PC-3 (cell line): Measurements from ENCODE around the gene GPRC5B. TPM values are rescaled to one million over a fixed set of nuclear protein-coding genes. Genes with fewer than 3 reads are reported as not detected.

Source experiments
- ATAC-seq: fragments of 200-7000 bp; cut with Tn5 transposase; 2 replicates; pipeline ENCODE4 v1.9.1; 2020; ENCODE audit warnings: mild to moderate bottlenecking, moderate library complexity
- BruUV-seq: library from RNA; stranded (reverse); fragments of 400-500 nt; replicated peaks from 2 replicates; lab custom pipeline; 2021; lab: Mats Ljungman, UMichigan
- CTCF ChIA-PET: fragments of 300-600 bp; sonication (Branson Sonifier 250); formaldehyde crosslinking; loops from one replicate; lab custom pipeline; 2022; ENCODE audit warnings: antibody characterized with exemption; lab: Charles Lee
- POLR2A ChIA-PET: fragments of 300-600 bp; sonication (Branson Sonifier 250); formaldehyde crosslinking; loops from one replicate; lab custom pipeline; 2022; ENCODE audit warnings: antibody characterized with exemption; ENCODE audit not compliant: unreplicated experiment; lab: Charles Lee
- DNase-seq: peaks from one replicate; pipeline ENCODE4 v3.0.0-alpha.2; 2015
- H2AFZ ChIP-seq: fragments of 300-600 bp; sonication (generic); 2 replicates; pipeline ENCODE4 v1.6.0; 2016; ENCODE audit warnings: antibody characterized with exemption, low read length
- H3F3A ChIP-seq: fragments of 300-600 bp; sonication (generic); one replicate; pipeline ENCODE4 v1.6.0; 2017; ENCODE audit warnings: antibody characterized with exemption, low read length, control low read depth, mild to moderate bottlenecking; ENCODE audit not compliant: unreplicated experiment
- H3K27ac ChIP-seq: fragments of 300-600 bp; sonication (generic); 2 replicates; pipeline ENCODE4 v1.5.1; 2016; ENCODE audit warnings: mild to moderate bottlenecking, low read length
- H3K27me3 ChIP-seq: fragments of 300-600 bp; sonication (generic); 2 replicates; pipeline ENCODE4 v1.6.1; 2016; ENCODE audit warnings: low read length, mixed read lengths
- H3K36me3 ChIP-seq: fragments of 300-600 bp; sonication (generic); 2 replicates; pipeline ENCODE4 v1.6.1; 2016; ENCODE audit warnings: low read depth, mixed run types, low read length, mixed read lengths
- H3K4me1 ChIP-seq: fragments of 300-600 bp; sonication (generic); 2 replicates; pipeline ENCODE4 v1.5.1; 2016; ENCODE audit warnings: low read length; ENCODE audit not compliant: insufficient read depth
- H3K4me2 ChIP-seq: fragments of 300-600 bp; sonication (generic); 2 replicates; pipeline ENCODE4 v1.6.0; 2016; ENCODE audit warnings: low read length
- H3K4me3 ChIP-seq: fragments of 300-600 bp; sonication (generic); 2 replicates; pipeline ENCODE4 v1.5.1; 2016; ENCODE audit warnings: mild to moderate bottlenecking, low read length, mixed read lengths
- H3K79me2 ChIP-seq: fragments of 300-600 bp; sonication (generic); 2 replicates; pipeline ENCODE4 v1.6.1; 2017; ENCODE audit warnings: low read length, mixed read lengths
- H3K9ac ChIP-seq: fragments of 300-600 bp; sonication (generic); 2 replicates; pipeline ENCODE4 v1.6.0; 2016; ENCODE audit warnings: mild to moderate bottlenecking, low read length
- H3K9me2 ChIP-seq: fragments of 300-600 bp; sonication (generic); replicated peaks from 2 replicates; pipeline ENCODE4 v1.6.1; 2016; ENCODE audit warnings: mixed run types, low read length, mixed read lengths
- H3K9me3 ChIP-seq: fragments of 300-600 bp; sonication (generic); 2 replicates; pipeline ENCODE4 v1.6.1; 2016; ENCODE audit warnings: low read length, mixed read lengths
- H4K20me1 ChIP-seq: fragments of 300-600 bp; sonication (generic); 2 replicates; pipeline ENCODE4 v1.6.1; 2016; ENCODE audit warnings: low read length, mixed read lengths
- EZH2 ChIP-seq: fragments of 300-600 bp; sonication (generic); IDR thresholded peaks from one replicate; pipeline ENCODE4 v1.6.1; 2017; ENCODE audit warnings: antibody characterized with exemption, mild to moderate bottlenecking, low read length; ENCODE audit not compliant: unreplicated experiment
- EZH2phosphoT487 ChIP-seq: fragments of 300-600 bp; sonication (generic); IDR thresholded peaks from 2 replicates; pipeline ENCODE4 v1.6.1; 2018; ENCODE audit warnings: mild to moderate bottlenecking, antibody characterized with exemption, low read length, borderline replicate concordance
- intact Hi-C: fragments of 100-400 bp; cut with micrococcal nuclease; formaldehyde crosslinking; loops from 2 replicates; pipeline ENCODE4 v1.9.0; 2023
- total RNA-seq: library from RNA; depleted of rRNA; stranded (reverse); fragments of >200 nt; gene quantifications from 2 replicates; pipeline ENCODE4 v1.2.3, GENCODE V29; 2014
- TF ChIP-seq, protein P1 (sequence below): fragments of 300-600 bp; sonication (generic); conservative IDR thresholded peaks from 2 replicates; pipeline ENCODE4 v1.5.1; 2017; ENCODE audit warnings: antibody characterized with exemption, low read depth, mild to moderate bottlenecking, low read length

GPRC5B gene
- total RNA-seq, 1 experiment from 2014 or later, result 5.5 TPM

DNA sequence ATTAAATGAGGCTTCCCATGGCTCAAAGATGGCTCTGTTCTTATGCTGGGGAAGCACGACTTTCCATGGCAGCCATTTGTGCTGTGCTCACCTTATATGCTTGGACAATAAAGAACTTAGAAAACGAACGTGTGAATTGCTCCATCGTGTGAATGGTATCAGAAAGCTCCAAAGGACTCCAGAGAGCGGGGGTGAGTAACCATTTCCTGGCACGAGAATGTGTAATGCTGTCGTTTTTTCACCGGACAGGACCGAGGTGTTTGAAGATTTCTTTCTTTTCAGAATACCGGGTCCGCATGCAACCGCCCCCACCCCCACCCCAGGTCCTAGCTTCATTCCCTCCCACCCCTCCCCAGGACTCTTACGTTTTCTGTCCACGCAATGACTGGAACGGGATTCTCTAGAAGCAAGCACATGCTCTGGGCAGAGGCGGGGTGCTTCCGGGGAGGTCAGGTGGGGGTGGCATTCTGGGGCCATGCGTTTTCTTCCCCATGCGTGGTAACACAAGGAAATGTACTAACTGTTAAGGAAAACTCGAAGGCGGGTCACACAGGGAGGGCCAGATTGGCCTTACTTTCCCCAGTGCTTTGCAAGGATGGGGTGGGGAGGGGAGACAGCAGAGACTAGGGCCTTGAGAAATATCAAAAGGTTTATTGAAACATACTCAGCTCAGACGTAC lies 26.2 kb downstream of the GPRC5B start:
- DNase-seq (no peak), ATAC-seq (no peak)
- CTCF ChIA-PET, result no interaction called here
- H3K36me3 ChIP-seq, result no peaks in the 10 kb centered on the region
- H3K27ac ChIP-seq, result no peak overlapping the region
- H3K9me2 ChIP-seq, result no peaks in the 10 kb centered on the region
- peaks cover 4% of the 10 kb centered on the region for H3F3A ChIP-seq
- no peak for TF ChIP-seq EZH2phosphoT487
- TF ChIP-seq, protein P1, sequence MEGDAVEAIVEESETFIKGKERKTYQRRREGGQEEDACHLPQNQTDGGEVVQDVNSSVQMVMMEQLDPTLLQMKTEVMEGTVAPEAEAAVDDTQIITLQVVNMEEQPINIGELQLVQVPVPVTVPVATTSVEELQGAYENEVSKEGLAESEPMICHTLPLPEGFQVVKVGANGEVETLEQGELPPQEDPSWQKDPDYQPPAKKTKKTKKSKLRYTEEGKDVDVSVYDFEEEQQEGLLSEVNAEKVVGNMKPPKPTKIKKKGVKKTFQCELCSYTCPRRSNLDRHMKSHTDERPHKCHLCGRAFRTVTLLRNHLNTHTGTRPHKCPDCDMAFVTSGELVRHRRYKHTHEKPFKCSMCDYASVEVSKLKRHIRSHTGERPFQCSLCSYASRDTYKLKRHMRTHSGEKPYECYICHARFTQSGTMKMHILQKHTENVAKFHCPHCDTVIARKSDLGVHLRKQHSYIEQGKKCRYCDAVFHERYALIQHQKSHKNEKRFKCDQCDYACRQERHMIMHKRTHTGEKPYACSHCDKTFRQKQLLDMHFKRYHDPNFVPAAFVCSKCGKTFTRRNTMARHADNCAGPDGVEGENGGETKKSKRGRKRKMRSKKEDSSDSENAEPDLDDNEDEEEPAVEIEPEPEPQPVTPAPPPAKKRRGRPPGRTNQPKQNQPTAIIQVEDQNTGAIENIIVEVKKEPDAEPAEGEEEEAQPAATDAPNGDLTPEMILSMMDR, result no peak
- no peak for TF ChIP-seq EZH2
- no peak overlapping the region for H3K4me3 ChIP-seq
- H3K79me2 ChIP-seq, result no peaks in the 10 kb centered on the region
- POLR2A ChIA-PET, result no interaction called here
- intact Hi-C loops, result no loop called here
- no peak overlapping the region for H3K4me2 ChIP-seq
- H3K9ac ChIP-seq, result no peak overlapping the region
- no peaks in the 10 kb centered on the region for H3K9me3 ChIP-seq
- H4K20me1 ChIP-seq, result no peaks in the 10 kb centered on the region
- BruUV-seq, result no TSS peak
- no peak overlapping the region for H2AFZ ChIP-seq
- peaks cover 16% of the 10 kb centered on the region for H3K4me1 ChIP-seq
- no peaks in the 10 kb centered on the region for H3K27me3 ChIP-seq

DNA sequence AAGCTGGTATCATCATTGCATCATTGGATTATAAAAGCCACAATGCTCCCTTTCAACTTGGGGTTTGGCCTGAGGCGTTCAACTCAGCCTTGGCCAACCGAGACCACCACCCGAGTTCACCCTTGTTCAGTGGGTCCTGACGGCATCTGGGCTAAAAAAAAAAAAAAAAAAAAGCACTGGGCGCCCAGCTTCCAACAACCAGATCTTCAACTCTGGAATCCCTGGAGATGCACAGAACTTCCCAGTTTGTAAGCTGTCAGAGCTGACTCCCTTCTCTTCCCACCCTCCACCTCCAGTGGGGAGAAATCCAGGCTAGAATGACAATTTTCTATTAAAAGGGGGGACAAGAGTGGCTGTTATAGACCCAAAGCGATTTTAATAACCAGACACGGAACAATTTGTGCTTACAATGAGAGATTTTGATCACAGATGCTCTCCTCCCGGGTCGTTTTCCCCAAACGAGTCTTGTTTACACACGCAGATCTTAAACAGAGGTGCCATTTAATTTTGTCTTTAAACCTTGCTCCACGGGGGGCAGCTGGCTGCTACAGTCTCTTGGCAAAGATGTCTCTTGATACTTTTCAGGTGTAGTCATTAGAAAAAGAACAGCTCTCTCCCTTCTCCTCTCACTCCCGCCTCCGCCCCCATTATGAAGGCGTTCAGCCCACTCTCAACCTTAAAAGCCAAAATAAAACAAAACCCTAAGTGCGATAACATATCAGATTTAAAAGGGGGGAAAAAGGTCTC lies 26.9 kb downstream of the GPRC5B start:
- ATAC-seq, result no peak
- H3K27me3 ChIP-seq, result no peaks in the 10 kb centered on the region
- H4K20me1 ChIP-seq, result no peaks in the 10 kb centered on the region
- H3K4me2 ChIP-seq, result no peak overlapping the region
- H3F3A ChIP-seq, result peaks cover 4% of the 10 kb centered on the region
- H3K9me3 ChIP-seq, result no peaks in the 10 kb centered on the region
- H3K36me3 ChIP-seq, result no peaks in the 10 kb centered on the region
- TF ChIP-seq, protein P1, result no peak
- TF ChIP-seq EZH2phosphoT487 (no peak), EZH2 (no peak)
- H3K9me2 ChIP-seq, result no peaks in the 10 kb centered on the region
- H2AFZ ChIP-seq, result no peak overlapping the region
- no peaks in the 10 kb centered on the region for H3K79me2 ChIP-seq
- no peak overlapping the region for H3K9ac ChIP-seq
- no peak overlapping the region for H3K4me3 ChIP-seq
- POLR2A ChIA-PET, result no interaction called here
- CTCF ChIA-PET, result no interaction called here
- H3K4me1 ChIP-seq, result peaks cover 16% of the 10 kb centered on the region
- no peak for DNase-seq
- H3K27ac ChIP-seq, result no peak overlapping the region
- intact Hi-C loops, result no loop called here
- BruUV-seq, result no TSS peak

DNA sequence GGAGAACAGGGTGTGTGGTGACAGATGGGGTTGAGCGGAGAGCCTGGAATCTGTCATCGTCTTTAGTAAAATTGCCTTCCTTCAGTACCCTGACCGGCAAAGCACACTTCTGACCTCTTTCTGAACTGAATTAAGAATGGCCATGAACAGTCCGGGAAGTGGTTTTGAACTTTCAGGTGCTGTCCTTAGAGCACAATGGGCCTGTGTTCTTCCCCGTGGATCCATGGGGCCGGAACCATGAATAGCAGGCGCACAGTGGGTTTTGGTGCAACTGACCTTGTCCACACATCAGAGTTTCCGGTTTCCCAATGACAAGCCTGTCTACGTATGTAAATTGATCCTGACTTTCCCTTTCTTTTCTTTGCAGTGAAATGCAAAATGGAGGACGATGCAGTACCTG lies 28.5 kb downstream of the GPRC5B start:
- BruUV-seq, result no TSS peak
- H2AFZ ChIP-seq, result no peak overlapping the region
- ATAC-seq, result no peak

More for the DNA sequence above, 28.5 kb downstream of the GPRC5B start:
- no peaks in the 10 kb centered on the region for H3K9me2 ChIP-seq
- H3F3A ChIP-seq, result peaks cover 4% of the 10 kb centered on the region
- ChIA-PET CTCF (no interaction called here), POLR2A (no interaction called here)
- no peaks in the 10 kb centered on the region for H3K27me3 ChIP-seq
- H4K20me1 ChIP-seq, result no peaks in the 10 kb centered on the region
- peaks cover 14% of the 10 kb centered on the region for H3K4me1 ChIP-seq
- no peak overlapping the region for H3K4me2 ChIP-seq
- no peak for TF ChIP-seq EZH2phosphoT487
- TF ChIP-seq, protein P1, result no peak
- TF ChIP-seq EZH2, result no peak
- no peaks in the 10 kb centered on the region for H3K79me2 ChIP-seq
- DNase-seq, result no peak
- H3K27ac ChIP-seq, result no peak overlapping the region
- intact Hi-C loops, result no loop called here
- H3K4me3 ChIP-seq, result no peak overlapping the region
- H3K9ac ChIP-seq, result no peak overlapping the region
- no peaks in the 10 kb centered on the region for H3K36me3 ChIP-seq
- H3K9me3 ChIP-seq, result no peaks in the 10 kb centered on the region
